Upper lobe of left lung (tissue), 6 donors: ENCODE results near the gene ZNF138. TPM values are rescaled to one million over a fixed set of nuclear protein-coding genes. Genes with fewer than 3 reads are reported as not detected.

Experiments
- ATAC-seq, 2 donors: fragments of 200-7000 bp; cut with Tn5 transposase; one replicate each; pipeline ENCODE4 v1.9.1; 2022; ENCODE audit warnings: mild to moderate bottlenecking in 2 of 2, moderate library complexity in 2 of 2; ENCODE audit not compliant: low FRiP score in 2 of 2
- DNase-seq, 2 donors: peaks; one replicate each; pipeline ENCODE4 v3.0.0-alpha.2; 2019 to 2020
- H3K27ac ChIP-seq, 4 donors: fragments of 200-600 bp; sonication (generic); one replicate each; pipeline ENCODE4 v1.5.1; 2016 to 2019
- H3K27me3 ChIP-seq, 4 donors: fragments of 200-600 bp; sonication (generic); one replicate each; pipeline ENCODE4 v1.5.1; 2017 to 2019
- H3K36me3 ChIP-seq, 4 donors: fragments of 200-600 bp; sonication (generic); one replicate each; pipeline ENCODE4 v1.5.1; 2016 to 2019
- H3K4me1 ChIP-seq, 4 donors: fragments of 200-600 bp; sonication (generic); one replicate each; pipeline ENCODE4 v1.5.1; 2018 to 2019
- H3K4me3 ChIP-seq, 4 donors: fragments of 200-600 bp; sonication (generic); one replicate each; pipeline ENCODE4 v1.5.1; 2017 to 2019; ENCODE audit warnings: mild to moderate bottlenecking in 2 of 4, moderate library complexity in 1 of 4
- H3K9me3 ChIP-seq, 4 donors: fragments of 200-600 bp; sonication (generic); one replicate each; pipeline ENCODE4 v1.5.1; 2018 to 2019
- CTCF ChIP-seq, 6 experiments: fragments of 450-650 bp in 4 of 6; fragments of 200-600 bp in 2 of 6; sonication (generic) in 2 of 6; IDR thresholded peaks; one replicate each; pipeline ENCODE4 v1.5.1; 2016 to 2019; ENCODE audit warnings: antibody characterized with exemption in 6 of 6
- EP300 ChIP-seq, 4 donors: sonication (generic); formaldehyde crosslinking; IDR thresholded peaks; one replicate each; pipeline ENCODE4 v1.5.1; 2017; ENCODE audit warnings: antibody characterized with exemption in 4 of 4, control low read depth in 2 of 4
- POLR2A ChIP-seq, 4 donors: fragments of 450-650 bp; IDR thresholded peaks; one replicate each; pipeline ENCODE4 v1.5.1; 2016 to 2017; ENCODE audit warnings: antibody characterized with exemption in 4 of 4, mild to moderate bottlenecking in 2 of 4
- POLR2AphosphoS5 ChIP-seq, 2 donors: sonication (generic); formaldehyde crosslinking; IDR thresholded peaks; one replicate each; pipeline ENCODE4 v1.5.1; 2017; ENCODE audit warnings: antibody characterized with exemption in 2 of 2
- WGBS, 2 donors: methylation state at CpG; one replicate each; pipeline ENCODE4 v1.1.5; 2017 to 2018; 5-methylcytosine and 5-hydroxymethylcytosine counted together
- total RNA-seq, 6 donors: library from RNA; depleted of rRNA in 4 of 6; stranded (reverse); fragments of >200 nt in 4 of 6; gene quantifications; one replicate each; pipeline versions ENCODE4 v1.1.0 to v1.2.1, GENCODE V29; 2016 to 2021
- donor health status: DM: no; HTN: no; CAD: no; lungs with moderate emphysema.
- donor health status: DM: no; HTN: yes; CAD: no; lungs with severe emphysema.

Gene ZNF138
- total RNA-seq, 6 donors from 2014 or later = 3.4 to 23.7 (median 5.0) TPM

GRCh38 chr7:64872351-64873154 is 78.3 kb downstream of the ZNF138 start:
- no peaks in the 10 kb centered on the region for H3K36me3 ChIP-seq
- WGBS, 2 donors = 92 to 93% methylated on average over 30 to 35 of the region's 36 CpGs

GRCh38 chr7:64873155-64873500 is 78.9 kb downstream of the ZNF138 start:
- Histone ChIP-seq H3K9me3 (peaks cover 0 to 9% (median 0%) of the 10 kb centered on the region in 4 donors), H3K27ac (no peak overlapping the region), H3K27me3 (no peaks in the 10 kb centered on the region), H3K4me1 (peaks cover 0 to 7% (median 2%) of the 10 kb centered on the region in 4 donors), H3K36me3 (no peaks in the 10 kb centered on the region), H3K4me3 (no peak overlapping the region)
- 91 to 93% methylated on average over 10 of the region's 10 CpGs for whole genome bisulfite sequencing, 2 donors
- DNase-seq (no peak), ATAC-seq (no peak)
- TF ChIP-seq POLR2AphosphoS5 (IDR thresholded peaks at IDR 0.05) = no peak
- TF ChIP-seq POLR2A (IDR thresholded peaks at IDR 0.05) = no peak
- TF ChIP-seq EP300 (IDR thresholded peaks at IDR 0.05) = no peak
- TF ChIP-seq CTCF (IDR thresholded peaks at IDR 0.05) = no peak

More at GRCh38 chr7:64872351-64873154, 78.3 kb downstream of the ZNF138 start:
- H3K9me3 ChIP-seq = peaks cover 0 to 9% (median 0%) of the 10 kb centered on the region in 4 donors
- DNase-seq (peak in 1 of 2 donors; percentile 59), ATAC-seq (no peak)
- no peaks in the 10 kb centered on the region for H3K27me3 ChIP-seq
- TF ChIP-seq POLR2A (IDR thresholded peaks at IDR 0.05) (no peak), EP300 (IDR thresholded peaks at IDR 0.05) (no peak), CTCF (IDR thresholded peaks at IDR 0.05) (no peak), POLR2AphosphoS5 (IDR thresholded peaks at IDR 0.05) (no peak)
- no peak overlapping the region for H3K27ac ChIP-seq
- peaks cover 0 to 7% (median 2%) of the 10 kb centered on the region in 4 donors for H3K4me1 ChIP-seq
- H3K4me3 ChIP-seq = no peak overlapping the region

GRCh38 chr7:64873517-64873916 is 79.3 kb downstream of the ZNF138 start:
- H3K27me3 ChIP-seq = no peaks in the 10 kb centered on the region
- peaks cover 0 to 7% (median 2%) of the 10 kb centered on the region in 4 donors for H3K4me1 ChIP-seq
- WGBS, 2 donors = 62 to 71% methylated on average over 5 of the region's 5 CpGs
- no peak for TF ChIP-seq POLR2AphosphoS5 (IDR thresholded peaks at IDR 0.05)
- no peaks in the 10 kb centered on the region for H3K36me3 ChIP-seq
- no peak overlapping the region for H3K27ac ChIP-seq
- no peak for ATAC-seq
- no peak overlapping the region for H3K4me3 ChIP-seq
- H3K9me3 ChIP-seq = peaks cover 0 to 9% (median 0%) of the 10 kb centered on the region in 4 donors
- no peak for DNase-seq

GRCh38 chr7:64874114-64874513 is 79.9 kb downstream of the ZNF138 start:
- no peaks in the 10 kb centered on the region for H3K27me3 ChIP-seq
- H3K4me3 ChIP-seq = no peak overlapping the region
- 66 to 76% methylated on average over 6 to 10 of the region's 10 CpGs for WGBS, 2 donors
- H3K27ac ChIP-seq = no peak overlapping the region
- peaks cover 0 to 8% (median 0%) of the 10 kb centered on the region in 4 donors for H3K9me3 ChIP-seq
- H3K4me1 ChIP-seq = peaks cover 0 to 7% (median 2%) of the 10 kb centered on the region in 4 donors
- ATAC-seq (no peak), DNase-seq (no peak)
- no peaks in the 10 kb centered on the region for H3K36me3 ChIP-seq
- TF ChIP-seq POLR2AphosphoS5 (IDR thresholded peaks at IDR 0.05) = no peak
- TF ChIP-seq EP300 (IDR thresholded peaks at IDR 0.05) = no peak
- no peak for TF ChIP-seq CTCF (IDR thresholded peaks at IDR 0.05)
- no peak for TF ChIP-seq POLR2A (IDR thresholded peaks at IDR 0.05)

GRCh38 chr7:64874562-64875250 is 80.5 kb downstream of the ZNF138 start:
- Histone ChIP-seq H3K9me3 (peaks cover 0 to 2% (median 0%) of the 10 kb centered on the region in 4 donors), H3K4me3 (no peak overlapping the region), H3K36me3 (no peaks in the 10 kb centered on the region), H3K4me1 (peaks cover 0 to 7% (median 2%) of the 10 kb centered on the region in 4 donors), H3K27ac (no peak overlapping the region), H3K27me3 (no peaks in the 10 kb centered on the region)
- WGBS, 2 donors = 74 to 82% methylated on average over 12 to 23 of the region's 23 CpGs
- ATAC-seq (no peak), DNase-seq (peak in 1 of 2 donors; percentile 66)
- TF ChIP-seq POLR2AphosphoS5 (IDR thresholded peaks at IDR 0.05) = no peak
- no peak for TF ChIP-seq POLR2A (IDR thresholded peaks at IDR 0.05)
- no peak for TF ChIP-seq CTCF (IDR thresholded peaks at IDR 0.05)
- no peak for TF ChIP-seq EP300 (IDR thresholded peaks at IDR 0.05)
